Activated B cell treated with CpG ODN at 0.5 μM for 24 hours (primary cell): ENCODE results near the gene MAPK8. TPM values are rescaled to one million over a fixed set of nuclear protein-coding genes. Genes with fewer than 3 reads are reported as not detected.
"Not testable (repeated sequence)": the region's sequence is repeated elsewhere in the genome, so short reads cannot be mapped to it uniquely, and the experiment has no call there.

Experiments
- ATAC-seq: fragments of 200-7000 bp; cut with Tn5 transposase; one replicate; pipeline ENCODE4 v1.10.0; 2021; ENCODE audit warnings: low read depth, mild to moderate bottlenecking, moderate library complexity
- CTCF ChIA-PET: fragments of 350-600 bp; sonication (Branson Sonifier 250); formaldehyde crosslinking; loops from one replicate; lab custom pipeline; 2021; ENCODE audit warnings: antibody characterized with exemption; lab: Charles Lee
- POLR2A ChIA-PET: fragments of 350-600 bp; sonication (Branson Sonifier 250); formaldehyde crosslinking; loops from one replicate; lab custom pipeline; 2021; ENCODE audit warnings: antibody characterized with exemption; lab: Charles Lee
- DNase-seq: peaks from one replicate; pipeline ENCODE4 v3.0.0; 2022
- H3K27ac Mint-ChIP-seq: one replicate; pipeline ENCODE4 v1.8.0; 2020; ENCODE audit warnings: mixed read lengths
- H3K27me3 Mint-ChIP-seq: one replicate; pipeline ENCODE4 v1.8.0; 2021; ENCODE audit warnings: mixed read lengths
- H3K36me3 Mint-ChIP-seq: one replicate; pipeline ENCODE4 v1.8.0; 2021; ENCODE audit warnings: low read depth, mixed read lengths
- H3K4me1 Mint-ChIP-seq: one replicate; pipeline ENCODE4 v1.8.0; 2021; ENCODE audit warnings: mixed read lengths
- H3K4me3 Mint-ChIP-seq: one replicate; pipeline ENCODE4 v1.8.0; 2020; ENCODE audit warnings: mild to moderate bottlenecking, mixed read lengths
- H3K9me3 Mint-ChIP-seq: one replicate; pipeline ENCODE4 v1.8.0; 2020; ENCODE audit warnings: mixed read lengths
- CTCF ChIP-seq: fragments of 200-600 bp; IDR thresholded peaks from one replicate; pipeline ENCODE4 v1.8.0; 2022; ENCODE audit warnings: antibody characterized with exemption, mild to moderate bottlenecking
- intact Hi-C: fragments of 100-400 bp; cut with micrococcal nuclease; formaldehyde crosslinking; loops from one replicate; pipeline ENCODE4 v1.15.1; 2024
- total RNA-seq: library from RNA; stranded (reverse); gene quantifications from 2 replicates; pipeline ENCODE4 v1.2.3, GENCODE V29; 2022

Gene MAPK8
- total RNA-seq, 1 donor from 2014 or later: 25.8 TPM

- H3K9me3 Mint-ChIP-seq: peaks cover 3% of the 10 kb centered on the region
- TF ChIP-seq CTCF: no peak
- H3K4me3 Mint-ChIP-seq: no peak overlapping the region
- DNase-seq (no peak), ATAC-seq (no peak)
- intact Hi-C loops: no loop called here
- no peaks in the 10 kb centered on the region for H3K36me3 Mint-ChIP-seq
- H3K27me3 Mint-ChIP-seq: no peaks in the 10 kb centered on the region
- H3K4me1 Mint-ChIP-seq: no peaks in the 10 kb centered on the region
- ChIA-PET POLR2A (no interaction called here), CTCF (no interaction called here)
- H3K27ac Mint-ChIP-seq: no peak overlapping the region
These were observed 33.8 kb upstream of the MAPK8 start for GRCh38 chr10:48272682-48273081.

- H3K27me3 Mint-ChIP-seq: no peaks in the 10 kb centered on the region
- ATAC-seq (no peak), DNase-seq (no peak)
- no peak overlapping the region for H3K27ac Mint-ChIP-seq
- no peak overlapping the region for H3K4me3 Mint-ChIP-seq
- CTCF ChIA-PET: no interaction called here
- no peaks in the 10 kb centered on the region for H3K36me3 Mint-ChIP-seq
- no peaks in the 10 kb centered on the region for H3K9me3 Mint-ChIP-seq
- peaks cover 5% of the 10 kb centered on the region for H3K4me1 Mint-ChIP-seq
- intact Hi-C loops: no loop called here
- TF ChIP-seq CTCF: no peak
- POLR2A ChIA-PET: no interaction called here
These were observed 32.7 kb upstream of the MAPK8 start for GRCh38 chr10:48273741-48274140.

- intact Hi-C loops: no loop called here
- ChIA-PET CTCF (no interaction called here), POLR2A (no interaction called here)
- no peak within 1 kb of the TSS for H3K4me3 Mint-ChIP-seq
- no peaks in the 10 kb centered on the region for H3K36me3 Mint-ChIP-seq
- ATAC-seq: no peak
- H3K27ac Mint-ChIP-seq: no peak within 1 kb of the TSS
- no peak for TF ChIP-seq CTCF
- H3K4me1 Mint-ChIP-seq: peaks cover 13% of the 10 kb centered on the region
- no peaks in the 10 kb centered on the region for H3K27me3 Mint-ChIP-seq
- H3K9me3 Mint-ChIP-seq: no peaks in the 10 kb centered on the region
- DNase-seq: no peak
These were observed 31.8 kb upstream of the MAPK8 start, which contains the start of gene FRMPD2 for GRCh38 chr10:48274636-48275035. Gene FRMPD2 (minus strand): TSS chr10:48274696. CDS start chr10:48274567, 129 bp downstream.

- no peak for TF ChIP-seq CTCF
- Mint-ChIP-seq H3K4me1 (peaks cover 20% of the 10 kb centered on the region), H3K27me3 (no peaks in the 10 kb centered on the region), H3K36me3 (no peaks in the 10 kb centered on the region), H3K4me3 (no peak overlapping the region), H3K9me3 (peaks cover 4% of the 10 kb centered on the region), H3K27ac (no peak overlapping the region)
- ChIA-PET POLR2A (interaction anchor here (0.6 kb wide), 1 partner anchor 25 kb away, joined by 3 read pairs; no protein-coding TSS in a partner anchor), CTCF (no interaction called here)
- no peak for DNase-seq
- no peak for ATAC-seq
- intact Hi-C loops: no loop called here
These were observed 29.4 kb upstream of the MAPK8 start for GRCh38 chr10:48277093-48277492.

GRCh38 chr10:48279081-48279751, 27.3 kb upstream of the MAPK8 start:
- ATAC-seq: peak; percentile 91
- Mint-ChIP-seq H3K4me3 (peak overlapping the region; percentile 46), H3K27me3 (no peaks in the 10 kb centered on the region), H3K27ac (peak overlapping the region; percentile 89), H3K4me1 (peaks cover 34% of the 10 kb centered on the region), H3K9me3 (peaks cover 10% of the 10 kb centered on the region), H3K36me3 (no peaks in the 10 kb centered on the region)
- ChIA-PET CTCF (no interaction called here), POLR2A (interaction anchor here (0.8 to 1.2 kb wide), 2 partner anchors 10 to 1260 kb away, joined by 3 read pairs; partner anchors contain the start of gene ERCC6)
- intact Hi-C loops: loop anchor here (1.0 kb wide), 1 partner anchor 27 kb away; the partner anchor contains the start of gene MAPK8
- TF ChIP-seq CTCF: no peak
- no peak for DNase-seq

- CTCF ChIA-PET, DNase-seq, H3K36me3 Mint-ChIP-seq, ATAC-seq, POLR2A ChIA-PET, intact Hi-C loops, H3K4me3 Mint-ChIP-seq, H3K27me3 Mint-ChIP-seq: not testable (repeated sequence)
- peak overlapping the region; percentile 33 for H3K27ac Mint-ChIP-seq
- H3K4me1 Mint-ChIP-seq: peaks cover 43% of the 10 kb centered on the region
- peaks cover 10% of the 10 kb centered on the region for H3K9me3 Mint-ChIP-seq
These were observed 24.8 kb upstream of the MAPK8 start for GRCh38 chr10:48281697-48282096.
